GM23248 (cell line): Measurements from ENCODE around the gene RAD51D. TPM values are rescaled to one million over a fixed set of nuclear protein-coding genes. Genes with fewer than 3 reads are reported as not detected.

Experiments used
- DNase-seq: peaks from one replicate; pipeline ENCODE4 v3.0.0-alpha.2; 2015
- H2AFZ ChIP-seq: fragments of 200-600 bp; sonication (generic); 2 replicates; pipeline ENCODE4 v1.6.1; 2016; ENCODE audit warnings: antibody characterized with exemption
- H3F3A ChIP-seq: fragments of 200-600 bp; sonication (generic); 2 replicates; pipeline ENCODE4 v1.6.1; 2016; ENCODE audit warnings: mild to moderate bottlenecking, antibody characterized with exemption, mixed run types; ENCODE audit not compliant: insufficient read depth
- H3K27ac ChIP-seq: fragments of 200-600 bp; sonication (generic); 2 replicates; pipeline ENCODE4 v1.5.1; 2016; ENCODE audit warnings: mild to moderate bottlenecking
- H3K27me3 ChIP-seq: fragments of 200-600 bp; sonication (generic); replicated peaks from 2 replicates; pipeline ENCODE4 v1.6.1; 2016; ENCODE audit warnings: mild to moderate bottlenecking; ENCODE audit not compliant: insufficient read depth
- H3K36me3 ChIP-seq: fragments of 200-600 bp; sonication (generic); 2 replicates; pipeline ENCODE4 v1.6.1; 2016; ENCODE audit warnings: low read depth, mild to moderate bottlenecking
- H3K4me1 ChIP-seq: fragments of 200-600 bp; sonication (generic); 2 replicates; pipeline ENCODE4 v1.6.1; 2016; ENCODE audit warnings: mild to moderate bottlenecking; ENCODE audit not compliant: insufficient read depth
- H3K4me2 ChIP-seq: fragments of 200-600 bp; sonication (generic); one replicate; pipeline ENCODE4 v1.6.1; 2016; ENCODE audit warnings: mild to moderate bottlenecking; ENCODE audit not compliant: unreplicated experiment
- H3K4me3 ChIP-seq: fragments of 200-600 bp; sonication (generic); 2 replicates; pipeline ENCODE4 v1.5.1; 2016; ENCODE audit warnings: mild to moderate bottlenecking
- H3K79me2 ChIP-seq: fragments of 200-600 bp; sonication (generic); 2 replicates; pipeline ENCODE4 v1.6.1; 2016; ENCODE audit warnings: mild to moderate bottlenecking; ENCODE audit not compliant: insufficient read depth
- H3K9ac ChIP-seq: fragments of 200-600 bp; sonication (generic); 2 replicates; pipeline ENCODE4 v1.6.1; 2016; ENCODE audit warnings: mild to moderate bottlenecking
- H3K9me2 ChIP-seq: fragments of 200-600 bp; sonication (generic); 2 replicates; pipeline ENCODE4 v1.6.1; 2016; ENCODE audit warnings: mixed run types, mild to moderate bottlenecking, moderate library complexity; ENCODE audit not compliant: insufficient read depth
- H3K9me3 ChIP-seq: fragments of 200-600 bp; sonication (generic); one replicate; pipeline ENCODE4 v1.6.1; 2017; ENCODE audit warnings: low read depth
- H4K20me1 ChIP-seq: fragments of 200-600 bp; sonication (generic); 2 replicates; pipeline ENCODE4 v1.6.0; 2016; ENCODE audit not compliant: insufficient read depth
- EZH2 ChIP-seq: fragments of 200-600 bp; sonication (generic); IDR thresholded peaks from 2 replicates; pipeline ENCODE4 v1.6.1; 2018; ENCODE audit warnings: antibody characterized with exemption, mild to moderate bottlenecking; ENCODE audit not compliant: insufficient read depth, poor library complexity, severe bottlenecking
- EZH2phosphoT487 ChIP-seq: fragments of 200-600 bp; sonication (generic); IDR thresholded peaks from 2 replicates; pipeline ENCODE4 v1.6.1; 2018; ENCODE audit warnings: antibody characterized with exemption, moderate library complexity, mild to moderate bottlenecking, low read depth; ENCODE audit not compliant: insufficient read depth
- WGBS, 2 experiments: methylation state at CpG; one replicate each; pipeline ENCODE4 v1.1.6; 2015 to 2017; ENCODE audit warnings: low lambda C conversion rate in 2 of 2, low coverage in 1 of 2; ENCODE audit errors: missing lambda C conversion rate in 2 of 2; 5-methylcytosine and 5-hydroxymethylcytosine counted together
- in situ Hi-C: fragments of 300-500 bp; cut with MboI; formaldehyde crosslinking; loops from 2 replicates; pipeline ENCODE4 v1.15.0; 2020
- polyA plus RNA-seq: library from polyadenylated mRNA; unstranded; fragments of >200 nt; fragmentation: Nextera tagmentation; extraction: Ambion mirVana; gene quantifications from 2 replicates; pipeline ENCODE4 v1.2.1, GENCODE V29; 2016
- total RNA-seq: library from RNA; depleted of rRNA; stranded (reverse); fragments of >200 nt; shearing (Covaris generic); gene quantifications from 2 replicates; pipeline ENCODE4 v1.2.3, GENCODE V29; 2014

The RAD51D gene
- total and polyA plus RNA-seq, 2 experiments from 2014 or later: 7.7 to 9.9 TPM

- H3K27ac ChIP-seq: no peak overlapping the region
- H3K79me2 ChIP-seq: no peaks in the 10 kb centered on the region
- no peak for DNase-seq
- no peak overlapping the region for H3K4me3 ChIP-seq
- H3K9ac ChIP-seq: no peak overlapping the region
- no peaks in the 10 kb centered on the region for H3K27me3 ChIP-seq
- no peaks in the 10 kb centered on the region for H4K20me1 ChIP-seq
- no peaks in the 10 kb centered on the region for H3K4me1 ChIP-seq
- in situ Hi-C loops: loop anchor here (25.0 kb wide), 2 partner anchors 566 to 691 kb away; no protein-coding TSS in a partner anchor
- H3K9me3 ChIP-seq: no peaks in the 10 kb centered on the region
- no peaks in the 10 kb centered on the region for H3F3A ChIP-seq
- no peak overlapping the region for H2AFZ ChIP-seq
- peaks cover 3% of the 10 kb centered on the region; the same call in 1 of the 2 replicates for H3K36me3 ChIP-seq
- TF ChIP-seq EZH2: no peak
- no peak for TF ChIP-seq EZH2phosphoT487
- no peak overlapping the region for H3K4me2 ChIP-seq
- H3K9me2 ChIP-seq: no peaks in the 10 kb centered on the region
- 96% methylated on average over 5 of the region's 5 CpGs for WGBS, 2 experiments
These were observed 16.4 kb downstream of the RAD51D start for GRCh38 chr17:35103271-35103670.

- TF ChIP-seq EZH2phosphoT487 (no peak), EZH2 (no peak)
- Histone ChIP-seq H3K9ac (no peak overlapping the region), H3F3A (no peaks in the 10 kb centered on the region), H3K79me2 (no peaks in the 10 kb centered on the region), H3K9me3 (no peaks in the 10 kb centered on the region), H3K36me3 (peaks cover 3% of the 10 kb centered on the region; the same call in 1 of the 2 replicates), H3K4me2 (no peak overlapping the region), H3K9me2 (no peaks in the 10 kb centered on the region), H3K27ac (no peak overlapping the region), H2AFZ (no peak overlapping the region), H3K4me3 (no peak overlapping the region), H4K20me1 (no peaks in the 10 kb centered on the region), H3K27me3 (no peaks in the 10 kb centered on the region), H3K4me1 (no peaks in the 10 kb centered on the region)
- WGBS, 2 experiments: 99 to 100% methylated on average over 2 of the region's 2 CpGs
- DNase-seq: no peak
- in situ Hi-C loops: loop anchor here (25.0 kb wide), 2 partner anchors 564 to 689 kb away; no protein-coding TSS in a partner anchor
These were observed 17.9 kb downstream of the RAD51D start for GRCh38 chr17:35101725-35102124.

GRCh38 chr17:35101036-35101435, 18.6 kb downstream of the RAD51D start:
- Histone ChIP-seq H2AFZ (no peak overlapping the region), H3K4me3 (no peak overlapping the region), H3K4me1 (no peaks in the 10 kb centered on the region), H3K9me3 (no peaks in the 10 kb centered on the region), H3K36me3 (peaks cover 3% of the 10 kb centered on the region; the same call in 1 of the 2 replicates), H4K20me1 (no peaks in the 10 kb centered on the region), H3K79me2 (no peaks in the 10 kb centered on the region), H3F3A (no peaks in the 10 kb centered on the region), H3K27me3 (no peaks in the 10 kb centered on the region), H3K9ac (no peak overlapping the region), H3K27ac (no peak overlapping the region), H3K9me2 (no peaks in the 10 kb centered on the region), H3K4me2 (no peak overlapping the region)
- 97% methylated on average over 14 of the region's 14 CpGs for WGBS, 2 experiments
- DNase-seq: no peak
- in situ Hi-C loops: loop anchor here (25.0 kb wide), 2 partner anchors 564 to 689 kb away; no protein-coding TSS in a partner anchor
- no peak for TF ChIP-seq EZH2phosphoT487
- no peak for TF ChIP-seq EZH2

GRCh38 chr17:35099908-35100307, 19.8 kb downstream of the RAD51D start:
- H3K9me3 ChIP-seq: no peaks in the 10 kb centered on the region
- H3K4me2 ChIP-seq: no peak overlapping the region
- WGBS, 2 experiments: 76 to 79% methylated on average over 3 of the region's 3 CpGs
- in situ Hi-C loops: loop anchor here (25.0 kb wide), 3 partner anchors 563 to 1412 kb away; no protein-coding TSS in a partner anchor
- no peak overlapping the region for H3K9ac ChIP-seq
- no peaks in the 10 kb centered on the region for H4K20me1 ChIP-seq
- no peaks in the 10 kb centered on the region; the same call in 1 of the 2 replicates for H3K36me3 ChIP-seq
- no peaks in the 10 kb centered on the region for H3K79me2 ChIP-seq
- 0 out of 2 replicates have a peak, but pooled peaks cover 9% of the 10 kb centered on the region for H3F3A ChIP-seq
- no peak overlapping the region for H3K4me3 ChIP-seq
- TF ChIP-seq EZH2phosphoT487 (no peak), EZH2 (no peak)
- H3K27ac ChIP-seq: no peak overlapping the region
- 0 out of 2 replicates have a peak, but pooled peaks cover 5% of the 10 kb centered on the region for H3K4me1 ChIP-seq
- H2AFZ ChIP-seq: no peak overlapping the region
- no peaks in the 10 kb centered on the region for H3K9me2 ChIP-seq
- no peaks in the 10 kb centered on the region for H3K27me3 ChIP-seq
- DNase-seq: no peak
